ENCODE results near the gene TFE3. TPM values are rescaled to one million over a fixed set of nuclear protein-coding genes. Genes with fewer than 3 reads are reported as not detected.
A peak's percentile ranks its signal among the peaks of the same experiment; 100 is the strongest.

The TFE3 gene
- polyA plus RNA-seq, 3 donors = 12.8 to 41.2 (median 22.0) TPM

DNA sequence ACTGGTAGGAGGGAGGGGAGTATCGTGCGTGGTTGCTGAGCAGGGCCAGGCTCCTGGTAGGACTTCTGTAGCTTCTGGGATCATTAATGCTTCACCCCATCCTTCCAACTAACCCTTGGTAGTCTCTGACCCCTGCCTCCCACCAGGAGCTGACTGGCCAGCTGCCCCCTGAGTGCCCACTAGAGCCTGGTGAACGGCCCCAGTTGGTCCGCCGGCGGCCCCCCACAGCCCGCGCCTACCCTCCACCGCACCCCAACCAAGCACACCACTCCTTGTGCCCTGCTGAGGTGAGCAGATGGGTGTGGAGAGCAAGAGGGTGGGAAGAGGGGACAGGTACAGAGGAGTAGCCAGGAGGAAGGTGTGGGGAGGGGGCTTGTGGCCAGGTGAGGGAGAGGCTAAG lies 20.6 kb upstream of the TFE3 start:
- intact Hi-C loops (cut with micrococcal nuclease) = no loop called here
- WGBS (ENCODE audit: insufficient coverage) = no CpG with 5 or more reads among the region's 9 CpGs

DNA sequence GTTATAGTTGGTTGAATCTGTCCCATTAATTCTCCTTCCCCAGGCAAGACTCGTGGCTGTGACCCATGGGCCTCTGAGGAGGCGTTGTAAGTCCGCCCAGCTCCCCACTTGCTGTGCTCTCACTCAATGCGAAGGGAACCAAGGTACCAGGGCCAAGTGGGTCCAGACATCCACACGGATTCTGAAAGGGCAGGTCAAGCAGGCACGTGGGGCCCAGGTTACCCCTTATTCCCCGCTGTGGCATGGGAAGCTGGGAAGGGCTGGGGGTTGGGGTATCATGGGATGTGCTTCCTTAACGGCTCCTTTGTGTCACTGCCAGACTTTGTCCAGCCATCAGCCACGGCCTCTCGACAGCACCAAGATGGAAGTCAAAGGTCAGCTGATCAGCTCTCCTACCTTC lies 18.8 kb upstream of the TFE3 start:
- 92% methylated on average over 2 of the region's 10 CpGs for WGBS (ENCODE audit: insufficient coverage)
- intact Hi-C loops (cut with micrococcal nuclease) = no loop called here

More for the DNA sequence above, 20.6 kb upstream of the TFE3 start:
- TF ChIP-seq, protein P1, sequence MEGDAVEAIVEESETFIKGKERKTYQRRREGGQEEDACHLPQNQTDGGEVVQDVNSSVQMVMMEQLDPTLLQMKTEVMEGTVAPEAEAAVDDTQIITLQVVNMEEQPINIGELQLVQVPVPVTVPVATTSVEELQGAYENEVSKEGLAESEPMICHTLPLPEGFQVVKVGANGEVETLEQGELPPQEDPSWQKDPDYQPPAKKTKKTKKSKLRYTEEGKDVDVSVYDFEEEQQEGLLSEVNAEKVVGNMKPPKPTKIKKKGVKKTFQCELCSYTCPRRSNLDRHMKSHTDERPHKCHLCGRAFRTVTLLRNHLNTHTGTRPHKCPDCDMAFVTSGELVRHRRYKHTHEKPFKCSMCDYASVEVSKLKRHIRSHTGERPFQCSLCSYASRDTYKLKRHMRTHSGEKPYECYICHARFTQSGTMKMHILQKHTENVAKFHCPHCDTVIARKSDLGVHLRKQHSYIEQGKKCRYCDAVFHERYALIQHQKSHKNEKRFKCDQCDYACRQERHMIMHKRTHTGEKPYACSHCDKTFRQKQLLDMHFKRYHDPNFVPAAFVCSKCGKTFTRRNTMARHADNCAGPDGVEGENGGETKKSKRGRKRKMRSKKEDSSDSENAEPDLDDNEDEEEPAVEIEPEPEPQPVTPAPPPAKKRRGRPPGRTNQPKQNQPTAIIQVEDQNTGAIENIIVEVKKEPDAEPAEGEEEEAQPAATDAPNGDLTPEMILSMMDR (IDR thresholded peaks at IDR 0.05) = no peak
- Histone ChIP-seq H3K36me3 (replicated peaks in 1 of 2; ENCODE audit: control insufficient read depth in 1 of 2, insufficient read depth in 2 of 2, low read length in 2 of 2) (no peaks in the 10 kb centered on the region), H3K79me2 (ENCODE audit: insufficient read depth, low read length) (no peaks in the 10 kb centered on the region), H3K27me3 (ENCODE audit: control insufficient read depth in 2 of 2, insufficient read depth in 2 of 2, low read length in 2 of 2) (no peaks in the 10 kb centered on the region), H3K4me3 (replicated peaks in 1 of 3; ENCODE audit: low read depth in 2 of 3, low read length in 3 of 3) (no peak overlapping the region), H3K9me3 (replicated peaks in 1 of 2; ENCODE audit: control insufficient read depth in 1 of 2, insufficient read depth in 1 of 2, low read length in 2 of 2) (no peaks in the 10 kb centered on the region), H4K20me1 (ENCODE audit: insufficient read depth, low read length) (no peaks in the 10 kb centered on the region), H3K9ac (ENCODE audit: insufficient read depth, low read length, poor library complexity, severe bottlenecking) (no peak overlapping the region), H3K4me1 (ENCODE audit: control insufficient read depth in 1 of 2, insufficient read depth in 2 of 2, low read length in 2 of 2) (peaks cover 0 to 5% of the 10 kb centered on the region in 2 donors), H3K4me2 (replicated peaks; ENCODE audit: extremely low read depth, low read length, poor library complexity, severe bottlenecking) (no peak overlapping the region), H3K27ac (ENCODE audit: low read depth in 1 of 2, low read length in 2 of 2) (no peak overlapping the region), H2AFZ (ENCODE audit: insufficient read depth, low read depth, low read length, poor library complexity, severe bottlenecking) (no peak overlapping the region)
- no peak for DNase-seq
- Mint-ChIP-seq H3K27ac (peak overlapping the region in 2 of 7 donors; percentile 31 to 77), H3K36me3 (no peaks in the 10 kb centered on the region), H3K4me1 (no peaks in the 10 kb centered on the region), H3K4me3 (no peak overlapping the region), H3K9me3 (peaks cover 0 to 3% (median 0%) of the 10 kb centered on the region in 7 donors), H3K27me3 (ENCODE audit: low read depth in 3 of 3) (peaks cover 0 to 2% (median 0%) of the 10 kb centered on the region in 3 donors)

More for the DNA sequence above, 18.8 kb upstream of the TFE3 start:
- Mint-ChIP-seq H3K27ac (no peak overlapping the region), H3K9me3 (peaks cover 0 to 3% (median 0%) of the 10 kb centered on the region in 7 donors), H3K36me3 (no peaks in the 10 kb centered on the region), H3K4me1 (no peaks in the 10 kb centered on the region), H3K27me3 (ENCODE audit: low read depth in 3 of 3) (peaks cover 0 to 2% (median 0%) of the 10 kb centered on the region in 3 donors), H3K4me3 (no peak overlapping the region)
- no peak for DNase-seq
- TF ChIP-seq, protein P1 (IDR thresholded peaks at IDR 0.05) = no peak
- Histone ChIP-seq H3K4me1 (ENCODE audit: control insufficient read depth in 1 of 2, insufficient read depth in 2 of 2, low read length in 2 of 2) (peaks cover 0 to 5% of the 10 kb centered on the region in 2 donors), H3K4me3 (replicated peaks in 1 of 3; ENCODE audit: low read depth in 2 of 3, low read length in 3 of 3) (no peak overlapping the region), H3K4me2 (replicated peaks; ENCODE audit: extremely low read depth, low read length, poor library complexity, severe bottlenecking) (no peak overlapping the region), H3K36me3 (replicated peaks in 1 of 2; ENCODE audit: control insufficient read depth in 1 of 2, insufficient read depth in 2 of 2, low read length in 2 of 2) (no peaks in the 10 kb centered on the region), H3K27ac (ENCODE audit: low read depth in 1 of 2, low read length in 2 of 2) (no peak overlapping the region), H3K9ac (ENCODE audit: insufficient read depth, low read length, poor library complexity, severe bottlenecking) (no peak overlapping the region), H2AFZ (ENCODE audit: insufficient read depth, low read depth, low read length, poor library complexity, severe bottlenecking) (no peak overlapping the region), H3K79me2 (ENCODE audit: insufficient read depth, low read length) (no peaks in the 10 kb centered on the region), H3K27me3 (ENCODE audit: control insufficient read depth in 2 of 2, insufficient read depth in 2 of 2, low read length in 2 of 2) (no peaks in the 10 kb centered on the region), H3K9me3 (replicated peaks in 1 of 2; ENCODE audit: control insufficient read depth in 1 of 2, insufficient read depth in 1 of 2, low read length in 2 of 2) (no peaks in the 10 kb centered on the region), H4K20me1 (ENCODE audit: insufficient read depth, low read length) (no peaks in the 10 kb centered on the region)
